Activated T-helper 1 cell treated with anti-CD3 and anti-CD28 coated beads, Interleukin-12 subunit alpha, Interleukin-12 subunit beta, Interleukin-2, Interleukin-4 antibody, amounts not matched to agents 30 ng/mL and 10 ng/mL and 1 ng/mL, durations not matched to agents 14 hours and 24 hours and 36 hours (primary cell): ENCODE measurements around the gene RNF166. TPM values are rescaled to one million over a fixed set of nuclear protein-coding genes. Genes with fewer than 3 reads are reported as not detected.

ENCODE experiments used
- DNase-seq: peaks from one replicate; pipeline ENCODE4 v3.0.0; 2021; ENCODE audit warnings: low spot score
- H3K27ac Mint-ChIP-seq: one replicate; pipeline ENCODE4 v1.8.0; 2021; ENCODE audit warnings: mild to moderate bottlenecking, mixed read lengths
- H3K27me3 Mint-ChIP-seq: one replicate; pipeline ENCODE4 v1.8.0; 2022; ENCODE audit warnings: mild to moderate bottlenecking, moderate library complexity, mixed read lengths; ENCODE audit not compliant: insufficient read depth
- H3K36me3 Mint-ChIP-seq: one replicate; pipeline ENCODE4 v1.8.0; 2021; ENCODE audit warnings: low read depth, mixed read lengths
- H3K4me1 Mint-ChIP-seq: one replicate; pipeline ENCODE4 v1.8.0; 2021; ENCODE audit warnings: low read depth, mixed read lengths
- H3K4me3 Mint-ChIP-seq: one replicate; pipeline ENCODE4 v1.8.0; 2021; ENCODE audit warnings: mild to moderate bottlenecking, moderate library complexity, mixed read lengths
- H3K9me3 Mint-ChIP-seq: one replicate; pipeline ENCODE4 v1.8.0; 2021; ENCODE audit warnings: mixed read lengths
- intact Hi-C: fragments of 100-400 bp; cut with micrococcal nuclease; formaldehyde crosslinking; loops from one replicate; pipeline ENCODE4 v1.15.1; 2024
- total RNA-seq: library from RNA; stranded (reverse); gene quantifications from 2 replicates; pipeline ENCODE4 v1.2.3, GENCODE V29; 2022

Gene RNF166
- total RNA-seq, 1 donor from 2014 or later = 42.4 TPM

GRCh38 chr16:88736088-88736487 is 29.9 kb upstream of the RNF166 start:
- intact Hi-C loops = loop anchor here (2.0 kb wide), 1 partner anchor 481 kb away; the partner anchor contains the start of gene ZNF778
- Mint-ChIP-seq H3K4me3 (no peak overlapping the region), H3K36me3 (peaks cover 5% of the 10 kb centered on the region), H3K9me3 (no peaks in the 10 kb centered on the region), H3K27me3 (no peaks in the 10 kb centered on the region), H3K27ac (no peak overlapping the region), H3K4me1 (no peaks in the 10 kb centered on the region)
- DNase-seq = no peak

GRCh38 chr16:88735616-88736015 is 29.4 kb upstream of the RNF166 start:
- H3K4me3 Mint-ChIP-seq = no peak overlapping the region
- intact Hi-C loops = loop anchor here (2.0 kb wide), 1 partner anchor 481 kb away; the partner anchor contains the start of gene ZNF778
- no peaks in the 10 kb centered on the region for H3K9me3 Mint-ChIP-seq
- no peak overlapping the region for H3K27ac Mint-ChIP-seq
- DNase-seq = no peak
- no peaks in the 10 kb centered on the region for H3K27me3 Mint-ChIP-seq
- H3K4me1 Mint-ChIP-seq = no peaks in the 10 kb centered on the region
- peaks cover 10% of the 10 kb centered on the region for H3K36me3 Mint-ChIP-seq

- Mint-ChIP-seq H3K36me3 (peaks cover 11% of the 10 kb centered on the region), H3K9me3 (no peaks in the 10 kb centered on the region)
Observed at GRCh38 chr16:88735121-88735520, 28.9 kb upstream of the RNF166 start.

GRCh38 chr16:88734361-88734728 is 28.1 kb upstream of the RNF166 start:
- intact Hi-C loops = no loop called here
- no peaks in the 10 kb centered on the region for H3K27me3 Mint-ChIP-seq
- H3K4me1 Mint-ChIP-seq = no peaks in the 10 kb centered on the region
- no peaks in the 10 kb centered on the region for H3K9me3 Mint-ChIP-seq
- no peak for DNase-seq
- no peak overlapping the region for H3K4me3 Mint-ChIP-seq
- no peak overlapping the region for H3K27ac Mint-ChIP-seq
- peaks cover 15% of the 10 kb centered on the region for H3K36me3 Mint-ChIP-seq

More at GRCh38 chr16:88735121-88735520, 28.9 kb upstream of the RNF166 start:
- Mint-ChIP-seq H3K4me1 (no peaks in the 10 kb centered on the region), H3K27me3 (no peaks in the 10 kb centered on the region), H3K4me3 (no peak overlapping the region), H3K27ac (no peak overlapping the region)
- intact Hi-C loops = no loop called here
- no peak for DNase-seq

GRCh38 chr16:88733630-88734360 is 27.6 kb upstream of the RNF166 start:
- intact Hi-C loops = no loop called here
- DNase-seq = no peak
- H3K27me3 Mint-ChIP-seq = no peaks in the 10 kb centered on the region
- H3K36me3 Mint-ChIP-seq = peaks cover 15% of the 10 kb centered on the region
- no peaks in the 10 kb centered on the region for H3K4me1 Mint-ChIP-seq
- H3K9me3 Mint-ChIP-seq = no peaks in the 10 kb centered on the region
- H3K27ac Mint-ChIP-seq = no peak overlapping the region
- no peak overlapping the region for H3K4me3 Mint-ChIP-seq

- intact Hi-C loops = no loop called here
- Mint-ChIP-seq H3K27ac (no peak overlapping the region), H3K27me3 (no peaks in the 10 kb centered on the region), H3K36me3 (peaks cover 15% of the 10 kb centered on the region), H3K9me3 (no peaks in the 10 kb centered on the region), H3K4me1 (no peaks in the 10 kb centered on the region), H3K4me3 (no peak overlapping the region)
- DNase-seq = no peak
Observed at GRCh38 chr16:88732961-88733294, 26.7 kb upstream of the RNF166 start.

GRCh38 chr16:88732172-88732960 is 26.2 kb upstream of the RNF166 start:
- H3K27ac Mint-ChIP-seq = no peak overlapping the region
- intact Hi-C loops = no loop called here

GRCh38 chr16:88731699-88732098 is 25.5 kb upstream of the RNF166 start:
- DNase-seq = no peak
- Mint-ChIP-seq H3K27me3 (no peaks in the 10 kb centered on the region), H3K36me3 (peaks cover 15% of the 10 kb centered on the region), H3K27ac (no peak overlapping the region), H3K4me1 (no peaks in the 10 kb centered on the region), H3K9me3 (no peaks in the 10 kb centered on the region), H3K4me3 (no peak overlapping the region)
- intact Hi-C loops = no loop called here

More at GRCh38 chr16:88732172-88732960, 26.2 kb upstream of the RNF166 start:
- H3K4me3 Mint-ChIP-seq = no peak overlapping the region
- no peaks in the 10 kb centered on the region for H3K4me1 Mint-ChIP-seq
- DNase-seq = no peak
- peaks cover 15% of the 10 kb centered on the region for H3K36me3 Mint-ChIP-seq
- no peaks in the 10 kb centered on the region for H3K27me3 Mint-ChIP-seq
- H3K9me3 Mint-ChIP-seq = no peaks in the 10 kb centered on the region

- no peak overlapping the region for H3K4me3 Mint-ChIP-seq
- no peak overlapping the region for H3K27ac Mint-ChIP-seq
- no peaks in the 10 kb centered on the region for H3K9me3 Mint-ChIP-seq
- no peak for DNase-seq
- H3K4me1 Mint-ChIP-seq = no peaks in the 10 kb centered on the region
- H3K36me3 Mint-ChIP-seq = peaks cover 19% of the 10 kb centered on the region
- no peaks in the 10 kb centered on the region for H3K27me3 Mint-ChIP-seq
- intact Hi-C loops = no loop called here
Observed at GRCh38 chr16:88730632-88731607, 24.7 kb upstream of the RNF166 start.

- Mint-ChIP-seq H3K27me3 (no peaks in the 10 kb centered on the region), H3K4me1 (no peaks in the 10 kb centered on the region), H3K9me3 (no peaks in the 10 kb centered on the region), H3K4me3 (no peak overlapping the region), H3K36me3 (peaks cover 23% of the 10 kb centered on the region), H3K27ac (no peak overlapping the region)
- intact Hi-C loops = no loop called here
- no peak for DNase-seq
Observed at GRCh38 chr16:88727871-88728270, 21.7 kb upstream of the RNF166 start.

GRCh38 chr16:88726981-88727380 is 20.8 kb upstream of the RNF166 start:
- DNase-seq = no peak
- intact Hi-C loops = no loop called here
- Mint-ChIP-seq H3K27ac (no peak overlapping the region), H3K27me3 (no peaks in the 10 kb centered on the region), H3K9me3 (no peaks in the 10 kb centered on the region), H3K4me3 (no peak overlapping the region), H3K4me1 (no peaks in the 10 kb centered on the region), H3K36me3 (peaks cover 26% of the 10 kb centered on the region)

- DNase-seq = no peak
- H3K4me3 Mint-ChIP-seq = no peak overlapping the region
- intact Hi-C loops = no loop called here
- H3K4me1 Mint-ChIP-seq = no peaks in the 10 kb centered on the region
- no peaks in the 10 kb centered on the region for H3K9me3 Mint-ChIP-seq
- H3K27ac Mint-ChIP-seq = no peak overlapping the region
- peaks cover 24% of the 10 kb centered on the region for H3K36me3 Mint-ChIP-seq
- H3K27me3 Mint-ChIP-seq = no peaks in the 10 kb centered on the region
Observed at GRCh38 chr16:88726408-88726749, 20.2 kb upstream of the RNF166 start.
